ENCODE measurements around the gene RABGAP1L.

Gene RABGAP1L

GRCh38 chr1:174358786-174359453 lies 199.6 kb downstream of the RABGAP1L start:
- no peak overlapping the region for H3K4me3 ChIP-seq (ENCODE audit: low read depth, low read length)
- in situ Hi-C loops (cut with HindIII; ENCODE audit: low sequenced_read_pairs), result no loop called here
- TF ChIP-seq CTCF (IDR thresholded peaks at IDR 0.05; ENCODE audit: low read depth, low read length, missing control alignments), result no peak
- no peak for DNase-seq (ENCODE audit: low read depth)

GRCh38 chr1:174359454-174359805 lies 200.1 kb downstream of the RABGAP1L start:
- in situ Hi-C loops (cut with HindIII; ENCODE audit: low sequenced_read_pairs), result no loop called here
- no peak overlapping the region for H3K4me3 ChIP-seq (ENCODE audit: low read depth, low read length)
- TF ChIP-seq CTCF (IDR thresholded peaks at IDR 0.05; ENCODE audit: low read depth, low read length, missing control alignments), result no peak
- no peak for DNase-seq (ENCODE audit: low read depth)

- in situ Hi-C loops (cut with HindIII; ENCODE audit: low sequenced_read_pairs), result no loop called here
- DNase-seq (ENCODE audit: low read depth), result no peak
- TF ChIP-seq CTCF (IDR thresholded peaks at IDR 0.05; ENCODE audit: low read depth, low read length, missing control alignments), result no peak
- no peak overlapping the region for H3K4me3 ChIP-seq (ENCODE audit: low read depth, low read length)
Measured at GRCh38 chr1:174364996-174365736, 205.8 kb downstream of the RABGAP1L start.

- in situ Hi-C loops (cut with HindIII; ENCODE audit: low sequenced_read_pairs), result no loop called here
- H3K4me3 ChIP-seq (ENCODE audit: low read depth, low read length), result no peak overlapping the region
- DNase-seq (ENCODE audit: low read depth), result no peak
- TF ChIP-seq CTCF (IDR thresholded peaks at IDR 0.05; ENCODE audit: low read depth, low read length, missing control alignments), result no peak
Measured at GRCh38 chr1:174366946-174367345, 207.6 kb downstream of the RABGAP1L start.

GRCh38 chr1:174367892-174368291 lies 208.6 kb downstream of the RABGAP1L start:
- DNase-seq (ENCODE audit: low read depth), result no peak
- TF ChIP-seq CTCF (IDR thresholded peaks at IDR 0.05; ENCODE audit: low read depth, low read length, missing control alignments), result no peak
- H3K4me3 ChIP-seq (ENCODE audit: low read depth, low read length), result no peak overlapping the region
- in situ Hi-C loops (cut with HindIII; ENCODE audit: low sequenced_read_pairs), result no loop called here

GRCh38 chr1:174376030-174376429 lies 216.7 kb downstream of the RABGAP1L start:
- in situ Hi-C loops (cut with HindIII; ENCODE audit: low sequenced_read_pairs), result no loop called here

More at GRCh38 chr1:174376030-174376429, 216.7 kb downstream of the RABGAP1L start:
- no peak overlapping the region for H3K4me3 ChIP-seq (ENCODE audit: low read depth, low read length)
- TF ChIP-seq CTCF (IDR thresholded peaks at IDR 0.05; ENCODE audit: low read depth, low read length, missing control alignments), result no peak
- DNase-seq (ENCODE audit: low read depth), result no peak
